ENCODE data around the gene PUSL1.

The PUSL1 gene

GRCh38 chr1:1342061-1342562 lies 33.7 kb downstream of the PUSL1 start:
- no peak for DNase-seq

GRCh38 chr1:1342584-1343115 lies 34.3 kb downstream of the PUSL1 start:
- no peak for DNase-seq

- DNase-seq: no peak
Measured at GRCh38 chr1:1343811-1344421, 35.5 kb downstream of the PUSL1 start.

DNA sequence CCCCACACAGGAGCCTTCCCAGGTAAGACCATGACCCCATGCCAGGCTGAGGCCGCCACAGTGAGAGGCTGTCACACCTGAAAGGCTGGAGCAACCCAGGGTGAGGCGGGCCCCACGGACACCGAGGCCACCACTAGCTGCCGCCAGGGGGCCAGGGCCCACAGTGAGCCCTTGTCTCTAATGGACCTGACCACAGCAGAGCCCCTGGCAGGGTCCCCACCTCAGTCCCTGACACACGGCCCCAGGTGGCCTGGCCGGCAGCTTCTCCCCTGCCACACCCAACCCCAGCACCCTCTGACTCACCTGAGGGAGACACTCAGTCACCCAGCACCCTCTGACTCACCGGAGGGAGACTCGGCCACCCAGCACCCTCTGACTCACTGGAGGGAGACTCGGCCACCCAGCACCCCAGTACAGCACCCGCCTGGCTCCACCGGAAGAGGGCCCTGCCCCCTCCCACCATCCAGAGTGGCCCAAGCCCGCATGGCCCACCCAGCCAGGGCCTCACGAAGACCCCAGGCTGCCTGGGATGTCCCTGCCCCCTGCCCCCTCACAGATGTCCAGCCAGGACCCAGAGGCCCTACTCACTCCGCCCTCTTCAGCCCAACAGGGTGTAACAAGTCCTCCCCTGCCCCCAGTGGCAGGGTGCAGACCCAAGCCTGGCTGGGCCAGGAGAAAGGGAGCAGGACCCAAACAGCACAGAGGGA lies 36.4 kb downstream of the PUSL1 start:
- DNase-seq: peak; percentile 71 to 76

- no peak for DNase-seq
Measured at GRCh38 chr1:1345384-1345783, 37.0 kb downstream of the PUSL1 start.

DNA sequence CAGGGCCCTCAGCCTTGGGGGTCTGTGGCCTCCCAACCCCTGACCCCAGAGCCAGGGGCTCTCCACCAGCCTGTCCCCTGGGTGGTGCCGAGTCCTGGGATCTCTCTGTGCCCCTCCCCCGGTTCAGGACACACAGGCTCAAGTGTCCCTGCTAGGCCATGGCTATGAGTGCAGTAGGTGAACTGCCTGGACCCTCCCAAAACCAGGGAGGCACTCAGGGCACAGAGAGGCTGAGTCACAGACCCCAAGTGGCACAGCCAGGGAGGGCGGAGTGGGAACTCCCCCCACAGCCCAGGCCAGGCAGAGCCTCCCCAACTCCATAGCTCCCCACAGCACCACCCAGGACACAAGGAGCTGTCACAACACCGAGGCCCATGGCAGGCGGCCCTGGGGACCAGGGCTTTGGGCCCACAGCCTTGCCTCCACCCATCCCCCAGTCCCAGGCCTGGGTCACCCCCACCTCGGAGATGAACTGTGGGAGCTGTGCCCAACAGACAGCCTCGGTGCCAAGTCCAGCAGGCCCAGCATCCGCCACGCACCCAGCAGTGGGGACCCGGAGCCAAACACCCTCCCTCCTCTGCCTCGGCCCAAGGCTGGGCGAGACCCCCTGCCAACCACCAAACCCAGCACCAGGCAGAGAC lies 37.6 kb downstream of the PUSL1 start:
- no peak for DNase-seq

DNA sequence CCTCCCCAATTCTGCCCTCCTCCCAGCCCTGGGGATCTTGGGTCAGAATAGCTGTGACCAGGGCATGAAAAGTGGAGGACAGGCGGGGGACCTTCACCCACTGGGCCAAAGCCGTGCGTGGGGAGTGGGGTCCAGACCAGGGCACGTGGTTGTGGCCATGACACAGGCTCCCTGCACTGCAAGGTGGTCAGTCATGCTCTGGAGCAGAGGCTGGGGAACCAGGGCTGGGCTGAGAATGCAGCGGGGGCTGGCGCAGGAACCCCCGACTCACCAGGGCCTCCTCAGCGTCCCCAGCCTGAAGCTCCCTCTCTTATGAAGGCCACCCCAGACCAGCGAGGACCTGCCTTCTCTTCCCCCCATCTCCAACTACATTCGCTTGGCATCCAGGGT lies 38.1 kb downstream of the PUSL1 start:
- DNase-seq: no peak

GRCh38 chr1:1347026-1347595 lies 38.7 kb downstream of the PUSL1 start:
- DNase-seq: no peak

DNA sequence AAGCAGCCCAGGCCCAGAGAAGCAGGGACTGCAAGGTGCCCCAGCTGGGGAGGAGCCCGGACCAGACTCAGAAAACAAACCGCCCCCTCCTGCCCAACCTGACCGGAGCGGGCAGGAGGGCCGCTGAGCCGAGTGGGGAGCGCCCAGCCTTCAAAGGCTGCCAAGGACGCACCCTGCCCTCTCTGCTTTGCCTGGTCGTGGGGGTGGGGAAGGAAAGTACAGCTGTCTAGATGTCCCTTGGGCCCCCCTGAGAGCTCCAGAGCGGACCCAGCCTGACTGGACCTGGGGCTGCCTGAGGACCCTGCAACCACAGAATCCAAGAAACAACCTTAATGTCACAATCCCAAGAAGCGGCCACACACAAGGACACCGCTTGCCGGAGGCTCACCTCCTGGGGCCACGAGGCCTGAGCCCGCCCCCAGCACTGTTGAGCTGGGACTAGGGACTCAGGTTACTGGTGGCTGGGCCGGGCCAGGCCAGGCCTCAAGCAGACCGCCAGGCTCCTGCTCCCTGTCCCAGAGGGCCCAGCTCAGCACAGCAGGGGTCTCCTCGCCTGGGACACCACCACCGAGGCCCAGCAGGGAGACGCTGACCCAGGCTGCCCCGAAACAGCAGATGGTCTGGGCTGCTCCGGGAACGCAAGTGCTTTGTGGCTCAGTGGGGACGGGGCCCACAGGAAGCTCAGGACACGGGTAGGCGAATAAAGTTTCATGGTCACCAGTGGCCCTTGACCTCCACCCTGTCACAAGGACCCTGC lies 39.4 kb downstream of the PUSL1 start:
- DNase-seq: no peak

- peak in 1 of 2 experiments; percentile 42 for DNase-seq
Measured at GRCh38 chr1:1348420-1349255, 40.2 kb downstream of the PUSL1 start.

GRCh38 chr1:1349256-1350012 lies 41.0 kb downstream of the PUSL1 start, which contains the start of gene DVL1:
DVL1 (minus strand) TSS chr1:1349418; CDS start chr1:1349065, 353 bp downstream.
- DNase-seq: peak; percentile 71 to 77

GRCh38 chr1:1351511-1352427 lies 43.4 kb downstream of the PUSL1 start:
- DNase-seq: no peak

DNA sequence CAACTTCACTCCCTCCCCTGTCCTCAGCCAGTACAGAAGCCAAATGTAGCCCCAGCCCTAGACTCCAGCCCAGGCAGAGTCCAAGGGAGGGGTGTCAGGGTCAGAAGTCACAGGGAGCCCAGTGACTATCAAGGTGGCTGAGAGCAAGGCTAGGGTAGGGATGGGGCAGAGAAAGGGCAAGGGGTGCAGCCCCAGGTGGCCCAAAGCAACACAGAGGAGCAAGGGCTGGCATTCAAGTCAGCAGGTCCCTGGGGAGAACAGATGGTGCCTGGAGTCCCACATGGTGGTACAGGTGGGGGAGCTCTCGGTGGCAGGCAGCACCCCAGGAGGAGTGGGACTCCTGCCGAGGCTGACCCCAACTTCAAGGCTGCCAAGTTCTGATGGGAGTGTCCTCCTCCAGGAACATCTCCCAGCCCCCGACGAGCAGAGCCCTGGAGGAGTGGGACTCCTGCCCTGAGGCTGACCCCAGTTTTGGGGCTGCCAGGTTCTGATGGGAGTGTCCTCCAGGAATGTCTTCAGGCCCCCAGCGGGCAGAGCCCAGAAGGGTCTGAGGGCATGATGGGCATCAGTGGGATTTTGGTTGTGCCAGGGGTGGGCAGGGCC lies 44.5 kb downstream of the PUSL1 start:
- DNase-seq: no peak

DNA sequence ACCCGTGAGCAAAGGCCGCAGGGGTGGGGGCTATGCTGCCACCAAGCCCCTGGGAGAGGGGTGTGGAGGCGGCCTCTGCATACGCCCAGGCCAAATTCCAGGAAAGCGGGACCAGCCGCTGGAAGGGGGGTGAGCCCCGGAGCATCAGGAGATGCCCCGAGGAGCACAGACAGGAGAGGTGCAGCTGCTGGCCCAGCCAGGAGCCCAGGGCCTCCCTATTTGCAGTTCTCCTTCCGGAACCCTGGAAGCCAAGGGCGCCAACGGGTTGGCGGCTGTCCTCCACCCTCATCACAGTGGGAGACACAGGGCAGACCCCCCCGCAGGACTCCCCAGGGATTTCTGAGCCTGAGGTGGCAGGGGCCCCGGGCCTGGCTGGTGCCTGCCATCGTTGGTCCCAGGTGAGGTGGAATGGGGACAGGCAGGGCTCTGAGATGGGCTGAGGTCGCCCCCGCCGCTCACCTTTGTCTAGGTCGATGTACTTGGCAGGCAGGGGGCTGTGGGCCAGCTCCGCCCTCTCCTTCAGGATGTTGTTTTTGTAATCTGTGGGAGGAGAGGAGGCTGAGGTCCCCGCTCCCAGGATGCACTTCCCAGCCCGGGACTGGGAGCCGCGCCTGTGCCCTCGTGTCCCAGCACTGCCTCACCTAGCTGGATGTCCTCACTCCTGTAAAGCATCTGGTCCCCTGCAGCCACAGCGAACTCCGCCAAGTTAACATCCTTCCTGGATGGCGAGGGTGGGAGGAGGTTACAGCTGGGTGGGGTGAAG lies 45.2 kb downstream of the PUSL1 start:
- DNase-seq: no peak

GRCh38 chr1:1354271-1355247 lies 46.2 kb downstream of the PUSL1 start:
- no peak for DNase-seq

- peak in 1 of 2 experiments; percentile 57 for DNase-seq
Measured at GRCh38 chr1:1355416-1355815, 47.0 kb downstream of the PUSL1 start.

GRCh38 chr1:1356166-1356795 lies 47.9 kb downstream of the PUSL1 start:
- DNase-seq: no peak

All from activated T-cell treated with anti-CD3 and anti-CD28 coated beads, Interleukin-2, amount 50 U/mL, for 48 hours (primary cell).